K562 (cell line): ENCODE data around the gene HMCN2. TPM values are rescaled to one million over a fixed set of nuclear protein-coding genes. Genes with fewer than 3 reads are reported as not detected.

Experiments used
- ATAC-seq: fragments of 200-7000 bp; cut with Tn5 transposase; 3 replicates; pipeline ENCODE4 v1.9.1; 2020; ENCODE audit warnings: moderate library complexity
- BruUV-seq: library from RNA; stranded (reverse); fragments of 400-500 nt; replicated peaks from 2 replicates; lab custom pipeline; 2021; lab: Mats Ljungman, UMichigan
- CTCF ChIA-PET: fragments of 300-600 bp; formaldehyde crosslinking; extraction: SDS; loops from one replicate; lab custom pipeline; 2021; ENCODE audit warnings: low intra/inter-chr PET ratio; lab: Yijun Ruan, JAX
- POLR2A ChIA-PET: fragments of 300-600, 350-650 bp; sonication (Branson Sonifier 250); formaldehyde crosslinking; extraction: SDS; loops from one replicate; lab custom pipeline; 2021; ENCODE audit warnings: antibody characterized with exemption, inconsistent platforms; lab: Yijun Ruan, JAX
- DNase-seq, 4 experiments: peaks; one replicate each; pipeline versions ENCODE4 v3.0.0 to v3.0.0-alpha.2; 2011 to 2018; ENCODE audit warnings: low spot score in 3 of 4, mixed read lengths in 3 of 4; ENCODE audit errors: extremely low read depth in 1 of 4
- FAIRE-seq: peaks from 2 replicates; lab custom pipeline; 2011; peaks lifted over from hg19 to GRCh38; lab: Jason Lieb, UNC
- H2AFZ ChIP-seq: 2 replicates; pipeline ENCODE4 v1.6.0; 2011; ENCODE audit warnings: low read depth, low read length, control low read depth, inconsistent platforms
- H3K27ac ChIP-seq: fragments of 200-600 bp; 3 replicates; pipeline ENCODE4 v1.8.0; 2011; ENCODE audit warnings: low read depth, mild to moderate bottlenecking, control low read depth, inconsistent platforms, low read length, moderate library complexity, mixed read lengths; ENCODE audit errors: extremely low read depth
- H3K27me3 ChIP-seq, 2 experiments: fragments of 300-600 bp in 1 of 2; 2 replicates in 1 of 2; 3 replicates in 1 of 2; pipeline versions ENCODE4 v1.6.0 to v1.8.0; 2011; ENCODE audit warnings: inconsistent platforms in 2 of 2, low read length in 2 of 2, mild to moderate bottlenecking in 1 of 2, mixed read lengths in 1 of 2, moderate library complexity in 1 of 2; ENCODE audit not compliant: control insufficient read depth in 2 of 2, insufficient read depth in 2 of 2
- H3K36me3 ChIP-seq: fragments of 300-600 bp; 3 replicates; pipeline ENCODE4 v1.8.0; 2011; ENCODE audit warnings: mild to moderate bottlenecking, low read length, inconsistent platforms; ENCODE audit not compliant: control insufficient read depth, insufficient read depth
- H3K4me1 ChIP-seq, 2 experiments: fragments of 200-600 bp in 1 of 2; replicated peaks in 1 of 2; 2 replicates in 1 of 2; 3 replicates in 1 of 2; pipeline versions ENCODE4 v1.5.1 to v1.8.0; 2011; ENCODE audit warnings: inconsistent platforms in 2 of 2, low read length in 2 of 2, mild to moderate bottlenecking in 1 of 2, mixed read lengths in 1 of 2, moderate library complexity in 1 of 2; ENCODE audit not compliant: control insufficient read depth in 2 of 2, insufficient read depth in 2 of 2
- H3K4me2 ChIP-seq: 2 replicates; pipeline ENCODE4 v1.6.1; 2011; ENCODE audit warnings: low read length, control low read depth, inconsistent platforms, mixed read lengths; ENCODE audit not compliant: insufficient read depth
- H3K4me3 ChIP-seq: fragments of 200-600 bp; sonication (generic), shearing (Covaris generic); 2 replicates; pipeline ENCODE4 v1.5.1; 2016; ENCODE audit warnings: control low read depth, inconsistent platforms
- H3K79me2 ChIP-seq: fragments of 200-600 bp; 3 replicates; pipeline ENCODE4 v1.8.0; 2011; ENCODE audit warnings: low read length, inconsistent platforms; ENCODE audit not compliant: control insufficient read depth, insufficient read depth
- H3K9ac ChIP-seq, 2 experiments: 2 replicates each; pipeline versions ENCODE4 v1.6.0 to v1.6.1; 2011; ENCODE audit warnings: low read depth in 2 of 2, low read length in 2 of 2, control low read depth in 1 of 2, inconsistent platforms in 1 of 2, mild to moderate bottlenecking in 1 of 2, mixed read lengths in 1 of 2; ENCODE audit not compliant: insufficient read depth in 1 of 2
- H3K9me1 ChIP-seq: one replicate; pipeline ENCODE4 v1.6.0; 2011; ENCODE audit warnings: inconsistent platforms, mild to moderate bottlenecking, low read length, moderate library complexity; ENCODE audit not compliant: control insufficient read depth, insufficient read depth
- H3K9me3 ChIP-seq: replicated peaks from 2 replicates; pipeline ENCODE4 v1.5.1; 2011; ENCODE audit warnings: low read depth, low read length, inconsistent platforms; ENCODE audit not compliant: control insufficient read depth, insufficient read depth
- H4K20me1 ChIP-seq: replicated peaks from 2 replicates; pipeline ENCODE4 v1.6.1; 2011; ENCODE audit warnings: low read length, inconsistent platforms, mixed read lengths; ENCODE audit not compliant: control insufficient read depth, insufficient read depth
- ARNT ChIP-seq, 2 experiments: fragments of 450-650 bp; IDR thresholded peaks; 2 replicates each; pipeline ENCODE4 v1.6.1; 2016; ENCODE audit warnings: mild to moderate bottlenecking in 1 of 2
- ZFX ChIP-seq: sonication (generic); formaldehyde crosslinking; IDR thresholded peaks from 2 replicates; pipeline ENCODE4 v1.8.0; 2022; ENCODE audit warnings: mild to moderate bottlenecking, missing genetic modification reagents, moderate library complexity
- WGBS: fragments of 100-300 bp; shearing (Covaris generic); methylation state at CpG from one replicate; pipeline ENCODE4 v1.1.6; 2016; ENCODE audit warnings: low coverage, mixed read lengths; ENCODE audit not compliant: insufficient coverage; ENCODE audit errors: missing lambda C conversion rate; 5-methylcytosine and 5-hydroxymethylcytosine counted together
- in situ Hi-C: fragments of 300-500 bp; cut with MboI; formaldehyde crosslinking; loops from 4 replicates; pipeline ENCODE4 v1.15.0; 2018; ENCODE audit warnings: inconsistent platforms, mixed read lengths
- intact Hi-C: fragments of 100-400 bp; cut with micrococcal nuclease; formaldehyde crosslinking; loops from 2 replicates; pipeline ENCODE4 v1.14.2; 2022
- polyA plus RNA-seq, 8 experiments: library from polyadenylated mRNA; depleted of rRNA in 4 of 8; stranded (reverse) in 5 of 8; unstranded in 3 of 8; fragments of >200 nt; fragmentation: Nextera tagmentation in 2 of 8; fragmentation: Illumina TruSeq in 1 of 8; extraction: Ambion mirVana in 2 of 8; extraction: Trizol in 1 of 8; gene quantifications; 2 replicates each; pipeline versions ENCODE4 v1.2.1 to v1.2.3, GENCODE V29; 2011 to 2014; ENCODE audit warnings: inconsistent platforms in 1 of 8, missing spikeins in 1 of 8
- total RNA-seq, 7 experiments: library from RNA; depleted of rRNA in 6 of 7; stranded (reverse); fragments of >200 nt in 6 of 7; fragmentation: Illumina TruSeq in 2 of 7; extraction: Trizol in 2 of 7; gene quantifications; 2 replicates each; pipeline versions ENCODE4 v1.2.1 to v1.2.3, GENCODE V29; 2011 to 2021; ENCODE audit warnings: low replicate concordance in 1 of 7

The HMCN2 gene
- total and polyA plus RNA-seq, 9 of the 15 experiments (the other 6 are each of a cell fraction or from before 2014, with no cell fraction given) = 0.01 TPM; not detected in 8

GRCh38 chr9:130234340-130235260 is 31.0 kb upstream of the HMCN2 start:
- whole genome bisulfite sequencing = 74% methylated on average over 23 of the region's 26 CpGs
- FAIRE-seq (no peak), DNase-seq (no peak), ATAC-seq (no peak)
- H3K27ac ChIP-seq = no peak overlapping the region
- H2AFZ ChIP-seq = no peak overlapping the region
- in situ Hi-C loops = loop anchor here (5.0 kb wide), 1 partner anchor 122 kb away; no protein-coding TSS in a partner anchor
- H3K27me3 ChIP-seq = no peaks in the 10 kb centered on the region
- BruUV-seq = no TSS peak
- peaks cover 9 to 28% of the 10 kb centered on the region in 2 experiments; a peak in 4 of 5 replicates for H3K4me1 ChIP-seq
- no peaks in the 10 kb centered on the region for H3K9me1 ChIP-seq
- 0 out of 2 replicates have a peak, but pooled peaks cover 4% of the 10 kb centered on the region for H4K20me1 ChIP-seq
- H3K36me3 ChIP-seq = peaks cover 21% of the 10 kb centered on the region; the same call in 2 of the 3 replicates
- H3K79me2 ChIP-seq = no peaks in the 10 kb centered on the region
- no peak overlapping the region for H3K4me2 ChIP-seq
- intact Hi-C loops = no loop called here
- H3K4me3 ChIP-seq = no peak overlapping the region
- H3K9ac ChIP-seq = peak overlapping the region in 1 of 2 experiments; percentile 35; a peak in 2 of 4 replicates
- CTCF ChIA-PET = interaction anchor here (1.3 to 2.8 kb wide), 2 partner anchors 127 to 128 kb away, joined by 3 to 29 read pairs; no protein-coding TSS in a partner anchor
- POLR2A ChIA-PET = no interaction called here
- TF ChIP-seq ZFX (CRISPR knock-in tag) (0 out of 2 replicates have a peak, but pooled peaks have one; percentile 9), ARNT (IDR thresholded peaks at IDR 0.05) (no peak)
- no peaks in the 10 kb centered on the region for H3K9me3 ChIP-seq
